KG1 (cell line): ENCODE measurements around the gene ARHGAP10.

Source experiments
- DNase-seq: peaks from one replicate; lab custom pipeline; 2025; lab: John Stamatoyannopoulos, UW

Gene ARHGAP10

GRCh38 chr4:147955827-147956558, 224.1 kb downstream of the ARHGAP10 start:
- DNase-seq: no peak

GRCh38 chr4:147957446-147957845, 225.6 kb downstream of the ARHGAP10 start:
- DNase-seq: no peak

- no peak for DNase-seq
Observed at GRCh38 chr4:147958057-147958456, 226.2 kb downstream of the ARHGAP10 start.

GRCh38 chr4:147958489-147959065, 226.7 kb downstream of the ARHGAP10 start:
- DNase-seq: no peak

- DNase-seq: no peak
Observed at GRCh38 chr4:147960971-147961370, 229.1 kb downstream of the ARHGAP10 start.

GRCh38 chr4:147963839-147964238, 232.0 kb downstream of the ARHGAP10 start:
- no peak for DNase-seq

- no peak for DNase-seq
Observed at GRCh38 chr4:147964266-147964880, 232.5 kb downstream of the ARHGAP10 start.

- DNase-seq: no peak
Observed at GRCh38 chr4:147965056-147965455, 233.2 kb downstream of the ARHGAP10 start.

- DNase-seq: no peak
Observed at GRCh38 chr4:147965873-147966272, 234.0 kb downstream of the ARHGAP10 start.

GRCh38 chr4:147968641-147969040, 236.8 kb downstream of the ARHGAP10 start:
- no peak for DNase-seq

- DNase-seq: no peak
Observed at GRCh38 chr4:147969573-147970385, 237.9 kb downstream of the ARHGAP10 start.

- DNase-seq: no peak
Observed at GRCh38 chr4:147971116-147971515, 239.2 kb downstream of the ARHGAP10 start.

GRCh38 chr4:147975325-147975724, 243.4 kb downstream of the ARHGAP10 start:
- DNase-seq: no peak

- DNase-seq: no peak
Observed at GRCh38 chr4:147975933-147976928, 244.3 kb downstream of the ARHGAP10 start.

- DNase-seq: no peak
Observed at GRCh38 chr4:147980586-147980985, 248.7 kb downstream of the ARHGAP10 start.

- DNase-seq: no peak
Observed at GRCh38 chr4:147981305-147981704, 249.4 kb downstream of the ARHGAP10 start.

- no peak for DNase-seq
Observed at GRCh38 chr4:147984065-147984777, 252.3 kb downstream of the ARHGAP10 start.

- no peak for DNase-seq
Observed at GRCh38 chr4:147984778-147985138, 252.9 kb downstream of the ARHGAP10 start.

- DNase-seq: no peak
Observed at GRCh38 chr4:147985376-147985775, 253.5 kb downstream of the ARHGAP10 start.

GRCh38 chr4:147987252-147987651, 255.4 kb downstream of the ARHGAP10 start:
- DNase-seq: no peak
